Hepatocyte (in vitro differentiated cells): Measurements from ENCODE around the gene SLC12A7. TPM values are rescaled to one million over a fixed set of nuclear protein-coding genes. Genes with fewer than 3 reads are reported as not detected.

ENCODE experiments used
- DNase-seq: peaks from one replicate; pipeline ENCODE4 v3.0.0-alpha.2; 2016; ENCODE audit warnings: low spot score
- H2AFZ ChIP-seq: fragments of 200-600 bp; sonication (generic); 2 replicates; pipeline ENCODE4 v1.6.0; 2016; ENCODE audit warnings: antibody characterized with exemption, mild to moderate bottlenecking
- H3K27ac ChIP-seq: fragments of 200-600 bp; sonication (generic); 2 replicates; pipeline ENCODE4 v1.5.1; 2016; ENCODE audit warnings: mild to moderate bottlenecking
- H3K27me3 ChIP-seq: fragments of 200-600 bp; sonication (generic); 2 replicates; pipeline ENCODE4 v1.6.1; 2016
- H3K36me3 ChIP-seq: fragments of 200-600 bp; sonication (generic); replicated peaks from 2 replicates; pipeline ENCODE4 v1.5.1; 2016; ENCODE audit warnings: low read depth; ENCODE audit not compliant: insufficient read depth
- H3K4me1 ChIP-seq: fragments of 200-600 bp; sonication (generic); 2 replicates; pipeline ENCODE4 v1.5.1; 2016; ENCODE audit warnings: mild to moderate bottlenecking, moderate library complexity; ENCODE audit not compliant: insufficient read depth
- H3K4me2 ChIP-seq: fragments of 200-600 bp; sonication (generic); 2 replicates; pipeline ENCODE4 v1.6.0; 2016
- H3K4me3 ChIP-seq: fragments of 200-600 bp; sonication (generic); 2 replicates; pipeline ENCODE4 v1.5.1; 2016; ENCODE audit warnings: mild to moderate bottlenecking
- H3K79me2 ChIP-seq: fragments of 200-600 bp; sonication (generic); 2 replicates; pipeline ENCODE4 v1.6.0; 2017; ENCODE audit warnings: mild to moderate bottlenecking
- H3K9me2 ChIP-seq: fragments of 200-600 bp; sonication (generic); replicated peaks from 2 replicates; pipeline ENCODE4 v1.6.0; 2017; ENCODE audit warnings: mild to moderate bottlenecking; ENCODE audit not compliant: insufficient read depth
- H3K9me3 ChIP-seq: fragments of 200-600 bp; sonication (generic); 2 replicates; pipeline ENCODE4 v1.5.1; 2016; ENCODE audit warnings: low read depth, mild to moderate bottlenecking
- H4K20me1 ChIP-seq: fragments of 200-600 bp; sonication (generic); 2 replicates; pipeline ENCODE4 v1.6.0; 2016; ENCODE audit warnings: mild to moderate bottlenecking; ENCODE audit not compliant: insufficient read depth, poor library complexity, severe bottlenecking
- CTCF ChIP-seq: fragments of 200-600 bp; sonication (generic); IDR thresholded peaks from 2 replicates; pipeline ENCODE4 v1.5.1; 2016; ENCODE audit warnings: antibody characterized with exemption, mild to moderate bottlenecking; ENCODE audit not compliant: poor library complexity
- EZH2 ChIP-seq: fragments of 200-600 bp; sonication (generic); IDR thresholded peaks from 2 replicates; pipeline ENCODE4 v1.6.1; 2016; ENCODE audit warnings: antibody characterized with exemption, mild to moderate bottlenecking, borderline replicate concordance
- EZH2phosphoT487 ChIP-seq: fragments of 200-600 bp; sonication (generic); IDR thresholded peaks from one replicate; pipeline ENCODE4 v1.6.1; 2018; ENCODE audit warnings: antibody characterized with exemption, mild to moderate bottlenecking, low read depth, moderate library complexity; ENCODE audit not compliant: unreplicated experiment, severe bottlenecking
- WGBS: methylation state at CpG from one replicate; pipeline ENCODE4 v1.1.6; 2016; ENCODE audit warnings: low lambda C conversion rate; ENCODE audit errors: missing lambda C conversion rate; 5-methylcytosine and 5-hydroxymethylcytosine counted together
- polyA plus RNA-seq: library from polyadenylated mRNA; unstranded; fragments of >200 nt; fragmentation: Nextera tagmentation; extraction: Ambion mirVana; gene quantifications from 2 replicates; pipeline ENCODE4 v1.2.1, GENCODE V29; 2016
- total RNA-seq: library from RNA; depleted of rRNA; stranded (reverse); fragments of >200 nt; gene quantifications from 2 replicates; pipeline ENCODE4 v1.2.3, GENCODE V29; 2014

SLC12A7 gene
- total and polyA plus RNA-seq, 2 experiments from 2014 or later: 30.2 to 34.3 TPM

- Histone ChIP-seq H4K20me1 (no peaks in the 10 kb centered on the region), H3K9me3 (no peaks in the 10 kb centered on the region), H2AFZ (no peak overlapping the region), H3K4me3 (no peak overlapping the region), H3K79me2 (no peaks in the 10 kb centered on the region), H3K27ac (peak overlapping the region; percentile 59), H3K4me2 (peak overlapping the region; percentile 34), H3K36me3 (no peaks in the 10 kb centered on the region), H3K27me3 (no peaks in the 10 kb centered on the region), H3K9me2 (no peaks in the 10 kb centered on the region), H3K4me1 (peaks cover 22% of the 10 kb centered on the region)
- TF ChIP-seq EZH2phosphoT487 (no peak), CTCF (no peak), EZH2 (no peak)
- DNase-seq: peak; percentile 74
- 35% methylated on average over 6 of the region's 6 CpGs for WGBS
Observed at GRCh38 chr5:1125030-1125357, 13.1 kb upstream of the SLC12A7 start.

- Histone ChIP-seq H3K4me1 (peaks cover 22% of the 10 kb centered on the region), H4K20me1 (no peaks in the 10 kb centered on the region), H3K36me3 (no peaks in the 10 kb centered on the region), H3K9me3 (no peaks in the 10 kb centered on the region), H3K9me2 (no peaks in the 10 kb centered on the region), H3K27me3 (no peaks in the 10 kb centered on the region), H3K4me3 (no peak overlapping the region), H2AFZ (no peak overlapping the region), H3K79me2 (no peaks in the 10 kb centered on the region), H3K27ac (peak overlapping the region; percentile 59), H3K4me2 (peak overlapping the region; percentile 34)
- no peak for TF ChIP-seq CTCF
- TF ChIP-seq EZH2: no peak
- TF ChIP-seq EZH2phosphoT487: no peak
- DNase-seq: no peak
- 73% methylated on average over 27 of the region's 27 CpGs for WGBS
Observed at GRCh38 chr5:1124205-1125029, 12.6 kb upstream of the SLC12A7 start.

GRCh38 chr5:1123418-1124147, 11.7 kb upstream of the SLC12A7 start:
- peak overlapping the region; percentile 34 for H3K4me2 ChIP-seq
- H3K9me3 ChIP-seq: no peaks in the 10 kb centered on the region
- no peaks in the 10 kb centered on the region for H3K79me2 ChIP-seq
- peaks cover 30% of the 10 kb centered on the region for H3K4me1 ChIP-seq
- DNase-seq: no peak
- H3K27me3 ChIP-seq: no peaks in the 10 kb centered on the region
- H3K9me2 ChIP-seq: no peaks in the 10 kb centered on the region
- H3K4me3 ChIP-seq: no peak overlapping the region
- WGBS: 85% methylated on average over 20 of the region's 20 CpGs
- TF ChIP-seq CTCF (no peak), EZH2 (no peak), EZH2phosphoT487 (no peak)
- no peaks in the 10 kb centered on the region for H4K20me1 ChIP-seq
- no peaks in the 10 kb centered on the region for H3K36me3 ChIP-seq
- H3K27ac ChIP-seq: peak overlapping the region; percentile 59
- no peak overlapping the region for H2AFZ ChIP-seq
